T-helper 1 cell treated with Interleukin-12 subunit alpha and Interleukin-12 subunit beta and Interleukin-4 antibody, amounts not matched to agents 30 ng/mL and 1 ng/mL, for 36 hours (primary cell): ENCODE measurements around the gene GALNT11. TPM values are rescaled to one million over a fixed set of nuclear protein-coding genes. Genes with fewer than 3 reads are reported as not detected.
"Not testable (repeated sequence)": the region's sequence is repeated elsewhere in the genome, so short reads cannot be mapped to it uniquely, and the experiment has no call there.

ENCODE experiments used
- intact Hi-C: fragments of 100-400 bp; cut with micrococcal nuclease; formaldehyde crosslinking; loops from one replicate; pipeline ENCODE4 v1.15.1; 2024
- total RNA-seq: library from RNA; stranded (reverse); gene quantifications from 2 replicates; pipeline ENCODE4 v1.2.3, GENCODE V29; 2022

The GALNT11 gene
- total RNA-seq, 1 donor from 2014 or later, result 19.8 TPM

GRCh38 chr7:152027491-152028365, 2.3 kb downstream of the GALNT11 start:
- intact Hi-C loops, result loop anchor here (2.0 to 5.0 kb wide), 3 partner anchors 310 to 675 kb away; partner anchors contain the start of gene KMT2C

- intact Hi-C loops, result not testable (repeated sequence)
These were observed 4.6 kb downstream of the GALNT11 start for GRCh38 chr7:152030059-152030458.

GRCh38 chr7:152030639-152031038, 5.2 kb downstream of the GALNT11 start:
- intact Hi-C loops, result not testable (repeated sequence)

GRCh38 chr7:152035817-152036216, 10.3 kb downstream of the GALNT11 start:
- intact Hi-C loops, result no loop called here

GRCh38 chr7:152038410-152038809, 12.9 kb downstream of the GALNT11 start:
- intact Hi-C loops, result not testable (repeated sequence)

- intact Hi-C loops, result not testable (repeated sequence)
These were observed 17.6 kb downstream of the GALNT11 start for GRCh38 chr7:152043086-152043485.

GRCh38 chr7:152044909-152045308, 19.4 kb downstream of the GALNT11 start:
- intact Hi-C loops, result not testable (repeated sequence)

GRCh38 chr7:152046531-152046930, 21.1 kb downstream of the GALNT11 start:
- intact Hi-C loops, result no loop called here

GRCh38 chr7:152048051-152048450, 22.6 kb downstream of the GALNT11 start:
- intact Hi-C loops, result no loop called here

- intact Hi-C loops, result no loop called here
These were observed 25.1 kb downstream of the GALNT11 start for GRCh38 chr7:152050547-152050971.

GRCh38 chr7:152051968-152052367, 26.5 kb downstream of the GALNT11 start:
- intact Hi-C loops, result no loop called here

- intact Hi-C loops, result no loop called here
These were observed 27.3 kb downstream of the GALNT11 start for GRCh38 chr7:152052771-152053170.

- intact Hi-C loops, result no loop called here
These were observed 29.1 kb downstream of the GALNT11 start for GRCh38 chr7:152054367-152055230.

GRCh38 chr7:152056621-152057274, 31.3 kb downstream of the GALNT11 start:
- intact Hi-C loops, result no loop called here

- intact Hi-C loops, result no loop called here
These were observed 33.8 kb downstream of the GALNT11 start for GRCh38 chr7:152059311-152059710.

- intact Hi-C loops, result not testable (repeated sequence)
These were observed 35.6 kb downstream of the GALNT11 start for GRCh38 chr7:152061086-152061485.

GRCh38 chr7:152063192-152063591, 37.7 kb downstream of the GALNT11 start:
- intact Hi-C loops, result not testable (repeated sequence)

GRCh38 chr7:152063821-152064220, 38.3 kb downstream of the GALNT11 start:
- intact Hi-C loops, result not testable (repeated sequence)

GRCh38 chr7:152065800-152066344, 40.4 kb downstream of the GALNT11 start:
- intact Hi-C loops, result not testable (repeated sequence)

- intact Hi-C loops, result no loop called here
These were observed 46.9 kb downstream of the GALNT11 start for GRCh38 chr7:152072421-152072820.

- intact Hi-C loops, result no loop called here
These were observed 47.9 kb downstream of the GALNT11 start for GRCh38 chr7:152073352-152073751.
